ENCODE results near the gene NUP93.

NUP93 gene

DNA sequence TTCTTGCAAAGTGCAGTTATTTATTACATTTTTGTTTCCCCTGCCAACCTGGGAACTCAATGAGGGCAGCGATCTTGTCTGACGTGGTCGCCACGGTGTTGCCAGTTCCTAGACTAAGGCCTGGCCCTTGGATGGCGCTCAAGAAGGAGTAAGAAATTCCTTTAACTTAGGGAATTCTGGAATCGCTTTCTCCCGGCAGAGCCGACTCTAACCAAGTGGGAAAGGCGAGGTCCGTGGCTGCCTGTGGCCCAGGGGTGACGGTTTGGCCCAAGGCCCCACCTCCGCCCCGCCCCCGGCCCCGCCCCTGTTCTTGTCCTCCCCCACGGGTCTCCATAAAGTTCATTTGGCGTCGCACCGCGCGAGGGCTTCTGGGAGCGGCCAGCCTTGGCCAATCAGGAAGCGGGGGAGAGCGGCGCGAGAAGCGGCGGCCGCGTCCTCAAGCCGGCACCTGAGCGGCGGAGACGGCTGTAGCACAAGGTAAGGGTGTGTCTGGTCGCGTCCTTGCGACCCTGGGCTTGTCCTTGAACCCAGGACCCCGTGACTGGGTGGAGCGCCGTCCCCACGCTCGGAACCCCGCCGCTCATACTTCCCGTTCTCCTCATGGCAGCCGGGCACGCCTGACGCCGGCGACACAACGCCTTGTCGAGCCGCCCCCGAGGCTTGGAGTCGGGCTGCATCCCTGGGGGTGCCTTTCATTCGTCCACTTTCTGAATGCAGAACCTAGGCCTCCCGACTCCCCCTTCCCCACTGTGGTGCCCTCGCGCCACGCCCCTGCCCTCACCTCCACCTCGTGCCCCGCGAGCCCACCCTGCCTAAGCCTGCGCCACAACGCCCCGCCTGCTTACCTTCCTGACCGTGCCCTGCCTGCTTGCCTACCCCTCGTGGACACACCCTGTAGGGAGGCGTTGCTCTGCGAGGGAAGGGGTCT lies at the start of gene NUP93:
Gene NUP93, plus strand, starts transcription at position 395 of the 928 bp plus-strand sequence. CDS start 18,119 bp downstream, outside the sequence.
- Histone ChIP-seq H3K9me3 (ENCODE audit: control insufficient read depth, low read depth, low read length) (no peaks in the 10 kb centered on the region), H3K9ac (ENCODE audit: low read length) (peak within 1 kb of the TSS; percentile 83), H3K27ac (ENCODE audit: low read length) (peak within 1 kb of the TSS; percentile 51), H3K4me1 (ENCODE audit: control insufficient read depth, low read depth, low read length) (peaks cover 10% of the 10 kb centered on the region), H3K4me3 (ENCODE audit: low read length) (peak within 1 kb of the TSS; percentile 89), H3K27me3 (ENCODE audit: control insufficient read depth, insufficient read depth, low read length) (no peaks in the 10 kb centered on the region), H3K36me3 (ENCODE audit: control insufficient read depth, low read depth, low read length) (no peaks in the 10 kb centered on the region)

DNA sequence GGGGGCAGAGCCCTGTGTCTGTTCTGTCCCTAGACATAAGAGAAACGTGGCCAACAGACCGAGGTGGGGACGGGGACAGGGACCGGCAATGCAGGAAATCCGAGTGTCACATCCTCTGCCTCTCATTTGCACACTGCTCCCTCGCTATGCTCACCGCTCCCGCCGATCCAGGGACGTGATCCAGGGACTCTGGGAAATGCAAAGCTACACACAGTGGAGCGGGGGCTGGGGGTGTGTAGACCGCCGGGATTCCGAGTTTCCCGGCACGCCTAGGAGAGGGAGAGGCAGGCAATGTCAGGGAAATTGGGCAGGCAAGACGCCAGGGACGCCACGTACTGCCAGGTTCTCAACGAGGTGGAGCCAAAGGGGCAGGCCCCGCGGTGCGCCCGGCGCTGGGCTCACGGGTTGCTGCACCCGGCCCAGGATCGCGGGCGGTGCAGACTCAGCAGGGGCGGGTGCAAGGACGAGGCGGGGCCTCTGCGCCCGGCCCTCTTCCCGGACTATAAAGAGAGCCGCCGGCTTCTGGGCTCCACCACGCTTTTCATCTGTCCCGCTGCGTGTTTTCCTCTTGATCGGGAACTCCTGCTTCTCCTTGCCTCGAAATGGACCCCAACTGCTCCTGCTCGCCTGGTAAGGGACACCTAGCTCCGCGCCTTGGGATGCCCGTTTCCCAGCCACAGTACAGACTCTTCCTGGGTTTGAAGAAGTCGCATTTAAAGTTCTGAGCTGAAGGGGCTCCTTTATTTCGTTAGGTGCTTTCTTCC lies 47.8 kb upstream of the NUP93 start, which contains the start of gene MT1X:
Gene MT1X, plus strand, starts transcription at position 532 of the 764 bp plus-strand sequence. Its CDS starts 71 bp downstream, at position 603.
- peaks cover 14% of the 10 kb centered on the region for H3K4me1 ChIP-seq (ENCODE audit: control insufficient read depth, low read depth, low read length)
- H3K36me3 ChIP-seq (ENCODE audit: control insufficient read depth, low read depth, low read length) = no peaks in the 10 kb centered on the region
- H3K27ac ChIP-seq (ENCODE audit: low read length) = no peak within 1 kb of the TSS
- peak within 1 kb of the TSS; percentile 83 for H3K4me3 ChIP-seq (ENCODE audit: low read length)
- H3K9me3 ChIP-seq (ENCODE audit: control insufficient read depth, low read depth, low read length) = no peaks in the 10 kb centered on the region
- peak within 1 kb of the TSS; percentile 81 for H3K9ac ChIP-seq (ENCODE audit: low read length)
- H3K27me3 ChIP-seq (ENCODE audit: control insufficient read depth, insufficient read depth, low read length) = peaks cover 32% of the 10 kb centered on the region

DNA sequence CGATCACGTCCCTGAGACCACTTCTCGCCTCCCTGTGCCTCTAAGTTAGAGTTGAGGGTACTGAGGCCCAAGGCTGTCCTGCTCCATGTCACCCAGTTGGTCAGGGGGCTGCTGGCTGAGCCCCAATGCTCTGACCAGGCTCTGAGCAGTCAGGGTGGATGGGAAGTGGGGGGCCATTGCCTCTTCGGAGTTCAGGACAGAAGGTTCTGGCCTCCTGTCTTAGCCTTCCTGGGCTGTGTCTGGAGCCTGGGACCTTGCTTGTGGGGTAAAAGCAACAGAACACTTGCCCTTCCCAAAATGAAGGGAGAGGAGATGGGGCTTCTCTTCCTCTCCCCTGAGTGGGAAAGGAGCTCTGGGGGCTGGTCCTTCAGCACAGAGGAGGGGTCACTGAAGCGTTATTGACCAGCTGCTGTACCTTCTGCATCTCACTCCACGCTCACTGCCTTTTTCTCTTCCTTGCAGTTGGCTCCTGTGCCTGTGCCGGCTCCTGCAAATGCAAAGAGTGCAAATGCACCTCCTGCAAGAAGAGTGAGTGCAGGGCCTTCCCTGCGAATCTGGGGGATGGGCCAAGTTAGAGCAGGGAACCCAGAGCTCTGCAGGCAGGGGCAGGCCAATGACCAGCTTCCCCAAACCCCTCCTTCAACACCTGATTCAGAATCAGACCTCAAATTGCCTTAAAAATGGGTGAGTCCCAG lies 47.1 kb upstream of the NUP93 start:
- Histone ChIP-seq H3K36me3 (ENCODE audit: control insufficient read depth, low read depth, low read length) (no peaks in the 10 kb centered on the region), H3K4me3 (ENCODE audit: low read length) (peak overlapping the region; percentile 83), H3K27me3 (ENCODE audit: control insufficient read depth, insufficient read depth, low read length) (peaks cover 26% of the 10 kb centered on the region), H3K27ac (ENCODE audit: low read length) (no peak overlapping the region), H3K9ac (ENCODE audit: low read length) (peak overlapping the region; percentile 81), H3K9me3 (ENCODE audit: control insufficient read depth, low read depth, low read length) (no peaks in the 10 kb centered on the region), H3K4me1 (ENCODE audit: control insufficient read depth, low read depth, low read length) (peaks cover 14% of the 10 kb centered on the region)

DNA sequence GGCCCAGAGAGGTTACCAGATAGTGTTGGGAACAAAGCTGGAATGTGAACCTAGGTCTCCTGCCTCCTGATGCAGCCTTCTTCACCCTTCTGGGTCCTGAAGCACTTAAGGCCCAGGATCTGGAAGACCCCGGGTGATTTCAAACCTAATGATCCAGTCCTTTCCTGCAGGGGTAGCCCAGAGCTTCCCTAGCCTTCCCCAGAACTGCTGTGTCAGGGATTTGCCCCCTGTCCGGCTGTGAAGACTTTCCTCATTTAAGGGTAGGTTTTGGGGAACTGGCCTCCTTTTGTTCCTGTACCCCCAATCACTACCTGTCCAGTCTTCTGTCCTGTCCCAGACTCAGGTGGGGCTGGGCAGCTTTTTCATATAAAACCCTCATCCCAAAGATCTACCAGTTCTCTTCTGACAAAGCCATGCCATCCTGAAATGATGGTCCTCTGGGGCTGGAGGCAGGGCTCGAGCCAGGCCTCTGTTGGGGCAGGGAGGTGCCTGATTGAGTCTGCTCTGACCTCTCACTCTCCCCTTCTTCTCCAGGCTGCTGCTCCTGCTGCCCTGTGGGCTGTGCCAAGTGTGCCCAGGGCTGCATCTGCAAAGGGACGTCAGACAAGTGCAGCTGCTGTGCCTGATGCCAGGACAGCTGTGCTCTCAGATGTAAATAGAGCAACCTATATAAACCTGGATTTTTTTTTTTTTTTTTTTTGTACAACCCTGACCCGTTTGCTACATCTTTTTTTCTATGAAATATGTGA lies 46.3 kb upstream of the NUP93 start:
- Histone ChIP-seq H3K4me1 (ENCODE audit: control insufficient read depth, low read depth, low read length) (peaks cover 14% of the 10 kb centered on the region), H3K9ac (ENCODE audit: low read length) (no peak overlapping the region), H3K27ac (ENCODE audit: low read length) (no peak overlapping the region), H3K9me3 (ENCODE audit: control insufficient read depth, low read depth, low read length) (no peaks in the 10 kb centered on the region), H3K4me3 (ENCODE audit: low read length) (peak overlapping the region; percentile 83), H3K36me3 (ENCODE audit: control insufficient read depth, low read depth, low read length) (no peaks in the 10 kb centered on the region), H3K27me3 (ENCODE audit: control insufficient read depth, insufficient read depth, low read length) (peaks cover 26% of the 10 kb centered on the region)

- no peak overlapping the region for H3K27ac ChIP-seq (ENCODE audit: low read length)
- H3K4me1 ChIP-seq (ENCODE audit: control insufficient read depth, low read depth, low read length) = peaks cover 14% of the 10 kb centered on the region
- no peak overlapping the region for H3K9ac ChIP-seq (ENCODE audit: low read length)
- H3K36me3 ChIP-seq (ENCODE audit: control insufficient read depth, low read depth, low read length) = no peaks in the 10 kb centered on the region
- H3K4me3 ChIP-seq (ENCODE audit: low read length) = no peak overlapping the region
- H3K9me3 ChIP-seq (ENCODE audit: control insufficient read depth, low read depth, low read length) = no peaks in the 10 kb centered on the region
- peaks cover 26% of the 10 kb centered on the region for H3K27me3 ChIP-seq (ENCODE audit: control insufficient read depth, insufficient read depth, low read length)
These were observed 45.5 kb upstream of the NUP93 start for GRCh38 chr16:56684256-56684925.

DNA sequence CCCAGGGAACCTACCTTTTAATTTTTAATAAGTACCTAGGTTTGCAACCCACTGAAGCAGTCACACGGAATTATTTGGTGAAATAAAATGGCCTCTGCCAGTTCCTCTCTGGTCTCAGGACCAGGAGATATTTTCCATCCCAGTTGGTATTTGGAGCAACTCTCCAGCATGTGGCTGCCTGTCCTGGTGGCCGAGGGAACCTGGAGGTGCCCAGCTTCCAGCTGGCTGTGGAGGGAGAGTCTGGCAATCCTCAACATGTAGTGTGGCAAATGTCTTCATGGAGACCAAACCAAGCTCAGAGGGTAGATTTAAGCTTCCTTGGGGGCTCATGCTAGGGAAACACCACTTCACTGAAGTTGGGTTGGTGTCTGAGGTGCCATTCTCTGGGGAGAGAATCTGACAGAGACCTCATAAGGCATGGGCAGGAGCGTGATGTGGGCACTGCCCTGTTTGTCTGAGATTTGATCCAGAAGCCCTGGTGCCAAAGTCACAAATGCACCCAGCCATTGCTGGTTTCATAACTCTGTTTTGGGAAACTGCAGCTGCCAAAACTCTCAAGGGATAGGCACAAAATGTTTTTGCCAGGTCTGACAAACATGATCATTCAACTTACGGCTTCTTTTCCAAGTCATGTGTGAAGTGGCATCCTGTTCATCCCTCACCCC lies 44.9 kb upstream of the NUP93 start:
- Histone ChIP-seq H3K4me3 (ENCODE audit: low read length) (no peak overlapping the region), H3K27me3 (ENCODE audit: control insufficient read depth, insufficient read depth, low read length) (peaks cover 26% of the 10 kb centered on the region), H3K9me3 (ENCODE audit: control insufficient read depth, low read depth, low read length) (no peaks in the 10 kb centered on the region), H3K4me1 (ENCODE audit: control insufficient read depth, low read depth, low read length) (peaks cover 14% of the 10 kb centered on the region), H3K9ac (ENCODE audit: low read length) (no peak overlapping the region), H3K27ac (ENCODE audit: low read length) (no peak overlapping the region), H3K36me3 (ENCODE audit: control insufficient read depth, low read depth, low read length) (no peaks in the 10 kb centered on the region)

GRCh38 chr16:56686758-56687157 lies 43.2 kb upstream of the NUP93 start:
- Histone ChIP-seq H3K36me3 (ENCODE audit: control insufficient read depth, low read depth, low read length) (no peaks in the 10 kb centered on the region), H3K9ac (ENCODE audit: low read length) (no peak overlapping the region), H3K9me3 (ENCODE audit: control insufficient read depth, low read depth, low read length) (no peaks in the 10 kb centered on the region), H3K4me1 (ENCODE audit: control insufficient read depth, low read depth, low read length) (peaks cover 9% of the 10 kb centered on the region), H3K4me3 (ENCODE audit: low read length) (no peak overlapping the region), H3K27me3 (ENCODE audit: control insufficient read depth, insufficient read depth, low read length) (peaks cover 15% of the 10 kb centered on the region), H3K27ac (ENCODE audit: low read length) (no peak overlapping the region)

GRCh38 chr16:56688762-56689161 lies 41.2 kb upstream of the NUP93 start:
- Histone ChIP-seq H3K4me3 (ENCODE audit: low read length) (no peak overlapping the region), H3K9me3 (ENCODE audit: control insufficient read depth, low read depth, low read length) (no peaks in the 10 kb centered on the region), H3K4me1 (ENCODE audit: control insufficient read depth, low read depth, low read length) (no peaks in the 10 kb centered on the region), H3K9ac (ENCODE audit: low read length) (no peak overlapping the region), H3K27ac (ENCODE audit: low read length) (no peak overlapping the region), H3K36me3 (ENCODE audit: control insufficient read depth, low read depth, low read length) (no peaks in the 10 kb centered on the region), H3K27me3 (ENCODE audit: control insufficient read depth, insufficient read depth, low read length) (no peaks in the 10 kb centered on the region)

GRCh38 chr16:56689171-56689570 lies 40.8 kb upstream of the NUP93 start:
- H3K9me3 ChIP-seq (ENCODE audit: control insufficient read depth, low read depth, low read length) = no peaks in the 10 kb centered on the region
- H3K4me3 ChIP-seq (ENCODE audit: low read length) = no peak overlapping the region
- no peaks in the 10 kb centered on the region for H3K27me3 ChIP-seq (ENCODE audit: control insufficient read depth, insufficient read depth, low read length)
- no peak overlapping the region for H3K27ac ChIP-seq (ENCODE audit: low read length)
- no peaks in the 10 kb centered on the region for H3K4me1 ChIP-seq (ENCODE audit: control insufficient read depth, low read depth, low read length)
- no peak overlapping the region for H3K9ac ChIP-seq (ENCODE audit: low read length)
- H3K36me3 ChIP-seq (ENCODE audit: control insufficient read depth, low read depth, low read length) = no peaks in the 10 kb centered on the region
